NCI-H1105 (cell line): ENCODE data around the gene PTPRG.
A peak's percentile ranks its signal among the peaks of the same experiment; 100 is the strongest.

Source experiments
- DNase-seq: peaks from one replicate; lab custom pipeline; 2025; lab: John Stamatoyannopoulos, UW

PTPRG gene

DNA sequence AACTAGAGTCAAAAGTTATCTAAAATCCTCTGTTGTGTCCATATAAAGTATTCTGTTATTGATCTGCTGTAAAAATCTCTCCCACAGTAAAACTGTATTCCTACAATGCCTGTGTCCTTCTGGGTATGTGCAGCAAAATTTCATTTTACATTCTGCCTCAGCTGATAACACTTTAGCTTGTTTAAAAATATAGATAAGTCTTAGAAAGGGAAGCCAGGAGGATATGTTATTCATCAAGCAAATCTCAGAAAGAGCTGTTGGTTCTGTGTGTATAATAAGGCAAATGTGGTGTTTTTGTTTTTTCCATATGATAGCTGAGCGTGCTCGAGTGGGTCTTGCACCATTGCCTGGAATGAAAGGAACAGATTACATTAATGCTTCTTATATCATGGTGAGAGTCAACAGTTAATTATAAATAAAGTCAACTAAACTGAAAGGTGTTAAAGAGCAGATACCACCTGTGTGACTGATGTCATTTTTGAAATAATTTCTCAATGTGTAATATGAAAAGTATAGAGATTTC lies 715.3 kb downstream of the PTPRG start:
- DNase-seq: no peak

- DNase-seq: no peak
Observed at GRCh38 chr3:62277450-62277849, 716.1 kb downstream of the PTPRG start.

DNA sequence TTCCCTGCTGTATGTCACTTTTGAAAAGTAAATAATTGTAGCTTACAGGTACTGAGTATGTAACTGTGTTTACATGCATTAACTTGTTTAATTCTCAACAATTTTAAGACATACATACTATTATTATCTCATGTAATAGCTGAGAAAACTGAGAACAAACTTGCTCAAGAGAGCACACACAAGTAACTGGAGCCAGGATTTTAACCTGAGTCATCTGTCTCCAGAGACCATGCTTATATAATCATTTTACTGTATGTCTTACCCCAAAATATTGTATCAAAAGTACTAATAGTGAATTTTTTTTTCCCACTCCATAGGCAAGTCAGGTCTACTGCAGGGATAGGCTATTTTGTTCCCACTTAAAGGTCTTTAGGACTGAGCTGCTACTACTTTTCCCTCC lies 716.6 kb downstream of the PTPRG start:
- no peak for DNase-seq

DNA sequence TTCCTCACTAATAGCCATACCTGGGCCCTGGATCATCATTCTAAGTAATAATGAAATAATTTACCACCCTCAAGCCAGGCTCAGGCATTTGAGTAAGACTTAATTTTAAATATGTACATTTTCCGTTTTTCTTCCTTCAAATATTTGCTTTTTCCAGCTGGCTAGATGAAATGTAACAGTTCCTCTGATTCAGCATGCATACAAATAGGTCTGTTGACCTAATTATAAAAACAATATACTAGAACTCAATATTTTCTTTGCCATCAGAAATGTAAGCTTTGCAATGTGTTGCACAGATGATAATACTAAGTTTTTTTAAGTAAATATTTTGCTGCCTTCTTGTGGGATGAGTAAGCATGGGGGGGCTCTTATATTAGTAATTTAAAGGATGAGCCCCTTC lies 720.4 kb downstream of the PTPRG start:
- DNase-seq: no peak

DNA sequence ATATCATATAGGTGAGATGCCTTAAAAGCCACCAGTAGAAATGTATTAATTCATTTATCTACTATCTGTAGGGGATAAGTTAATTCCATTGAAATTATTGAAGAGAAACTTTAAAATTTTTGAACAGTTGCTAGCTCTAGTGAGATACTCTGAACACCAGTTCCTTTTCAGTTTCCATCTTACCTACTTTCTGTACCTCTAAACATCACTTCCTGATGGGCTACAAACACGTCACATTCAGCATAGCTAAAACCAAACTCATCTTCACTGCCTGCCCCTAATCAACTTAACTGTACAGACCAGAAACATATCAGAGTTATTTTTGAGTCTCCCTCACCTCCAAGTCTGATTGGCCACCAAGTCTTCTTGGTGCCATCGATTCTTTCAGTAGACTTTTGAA lies 723.1 kb downstream of the PTPRG start:
- DNase-seq: no peak

- no peak for DNase-seq
Observed at GRCh38 chr3:62287392-62287927, 726.1 kb downstream of the PTPRG start.

GRCh38 chr3:62289922-62290321 lies 728.6 kb downstream of the PTPRG start:
- no peak for DNase-seq

GRCh38 chr3:62293051-62293780 lies 731.8 kb downstream of the PTPRG start:
- no peak for DNase-seq

DNA sequence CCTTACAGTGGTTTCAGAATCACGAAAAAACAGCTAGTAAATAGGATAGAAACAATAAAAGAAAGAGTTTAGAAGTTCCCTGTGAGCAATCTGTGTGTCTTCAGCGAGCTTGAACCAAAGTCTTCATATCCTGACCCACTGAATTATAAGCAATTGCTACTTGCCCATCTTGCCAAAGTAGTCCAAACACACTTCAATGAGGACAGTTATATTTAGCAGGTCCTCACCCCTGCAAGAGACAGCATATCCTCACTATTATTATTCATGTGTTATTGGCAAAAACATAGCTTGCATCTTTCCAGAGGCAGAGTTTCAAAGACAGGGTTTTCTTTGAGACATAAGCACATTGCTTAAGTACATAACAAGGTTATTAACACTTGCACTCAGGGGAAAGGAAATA lies 734.2 kb downstream of the PTPRG start:
- no peak for DNase-seq

DNA sequence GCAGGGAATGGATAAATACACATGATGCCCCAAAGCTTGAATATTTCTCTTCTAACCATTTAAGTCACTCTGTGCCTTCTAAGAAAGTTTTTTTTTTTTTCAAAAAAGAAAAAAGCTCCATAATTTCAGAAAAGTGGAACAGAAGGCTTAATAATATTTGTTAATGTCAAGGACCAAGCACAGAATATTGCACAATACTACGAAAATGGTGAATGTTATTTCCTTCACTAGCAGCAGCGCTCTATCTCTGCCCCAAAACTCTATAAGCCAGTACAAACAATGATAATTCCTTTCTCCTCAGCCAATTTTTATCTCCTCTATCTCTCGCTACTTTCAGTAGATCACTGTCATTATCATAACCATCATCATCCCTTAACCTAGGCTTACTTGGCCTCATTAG lies 739.2 kb downstream of the PTPRG start:
- no peak for DNase-seq

DNA sequence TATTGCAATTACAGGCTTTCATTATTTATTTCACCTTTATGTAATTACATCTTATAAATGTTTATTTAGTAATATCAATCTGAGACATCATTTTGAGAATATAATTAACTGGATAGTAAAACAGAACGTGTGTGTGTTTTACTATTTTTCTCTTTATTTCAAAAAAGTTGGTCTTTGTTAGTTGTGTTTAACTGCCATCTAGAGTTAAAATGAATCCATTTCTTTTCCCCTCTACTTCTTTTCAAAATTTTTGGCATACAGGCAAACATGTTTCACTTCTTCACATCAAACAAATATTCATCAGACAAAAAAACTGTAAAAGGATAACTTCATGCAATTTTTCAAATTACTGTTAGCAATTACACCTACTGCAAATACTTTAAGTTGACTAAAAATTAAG lies 750.8 kb downstream of the PTPRG start:
- DNase-seq: no peak

DNA sequence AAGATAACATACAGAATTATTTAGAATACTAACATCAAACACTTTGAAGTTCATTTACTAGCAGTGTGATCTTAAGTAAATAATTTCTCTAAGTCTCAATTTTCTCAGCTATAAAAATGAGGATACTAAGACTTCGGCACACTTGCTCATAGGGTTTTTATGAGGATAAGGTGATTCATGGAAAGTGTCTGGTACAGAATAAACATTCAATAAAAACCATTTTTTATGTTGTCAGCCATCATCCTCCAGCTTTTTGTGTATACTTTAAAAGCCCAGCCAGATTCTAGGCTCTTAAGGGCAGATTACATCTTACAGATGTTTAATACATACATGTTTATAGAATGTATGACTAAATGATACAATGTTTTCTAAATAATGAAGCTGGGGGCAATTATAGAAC lies 755.2 kb downstream of the PTPRG start:
- no peak for DNase-seq

GRCh38 chr3:62318365-62318751 lies 757.0 kb downstream of the PTPRG start:
- no peak for DNase-seq

DNA sequence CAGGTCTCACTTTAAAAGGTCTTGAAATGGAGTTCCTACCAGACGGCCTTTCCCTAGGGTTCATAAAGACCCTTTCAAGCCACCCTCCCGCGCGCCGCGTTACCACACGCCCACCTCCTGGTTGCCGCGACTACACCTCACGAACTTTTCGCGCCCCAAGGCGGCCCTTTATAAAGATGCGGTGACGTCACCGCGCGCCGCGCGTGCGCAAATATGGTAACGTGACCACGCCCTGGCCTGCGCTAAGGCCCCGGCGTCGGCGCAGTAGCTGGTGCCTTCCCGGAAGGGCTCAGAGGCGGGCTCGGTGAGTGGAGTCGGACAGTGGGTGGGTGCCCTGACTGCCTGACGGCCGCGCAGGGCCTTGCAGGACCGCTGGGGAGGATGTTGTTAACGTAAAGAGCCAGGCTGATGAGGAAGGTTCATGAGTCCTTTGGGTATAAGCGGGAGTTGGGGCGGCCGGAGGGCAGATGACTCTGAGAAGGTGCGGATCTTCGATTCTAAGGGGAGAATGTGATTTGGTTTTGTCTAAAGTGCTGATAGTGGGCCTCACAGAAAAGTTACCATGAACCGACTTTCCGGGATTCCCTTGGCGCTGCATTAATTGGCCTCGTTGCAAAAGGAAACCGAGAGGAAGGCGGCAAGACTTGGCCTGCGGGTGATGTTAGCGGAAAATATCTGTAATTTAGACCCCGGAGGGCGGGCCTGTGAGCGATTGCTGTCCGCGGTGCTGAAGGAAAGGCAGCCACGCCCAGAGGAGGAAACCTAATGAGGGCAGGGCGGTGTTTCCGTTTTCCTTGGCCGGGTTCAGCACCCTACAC lies 757.6 kb downstream of the PTPRG start:
- no peak for DNase-seq

GRCh38 chr3:62319570-62320243 lies 758.3 kb downstream of the PTPRG start:
- DNase-seq: peak; percentile 55

DNA sequence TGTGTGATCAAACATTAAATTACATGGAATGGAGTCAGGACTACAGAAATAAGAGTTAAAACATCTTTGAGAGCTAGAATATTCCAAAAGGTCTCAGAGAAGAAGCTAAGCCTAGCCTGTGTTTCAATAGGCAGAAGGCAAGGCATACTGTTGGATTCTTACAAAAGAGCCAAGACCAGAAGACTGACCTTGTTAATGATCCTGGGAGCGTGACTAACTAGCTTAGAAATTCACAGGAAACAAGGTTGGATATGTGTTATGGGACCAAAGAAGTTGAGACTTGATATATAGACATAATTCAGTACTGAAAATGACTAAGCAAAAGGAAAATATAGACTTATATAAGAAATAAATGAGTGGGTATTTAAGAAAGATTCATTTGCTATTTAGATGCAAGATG lies 761.9 kb downstream of the PTPRG start:
- DNase-seq: no peak

DNA sequence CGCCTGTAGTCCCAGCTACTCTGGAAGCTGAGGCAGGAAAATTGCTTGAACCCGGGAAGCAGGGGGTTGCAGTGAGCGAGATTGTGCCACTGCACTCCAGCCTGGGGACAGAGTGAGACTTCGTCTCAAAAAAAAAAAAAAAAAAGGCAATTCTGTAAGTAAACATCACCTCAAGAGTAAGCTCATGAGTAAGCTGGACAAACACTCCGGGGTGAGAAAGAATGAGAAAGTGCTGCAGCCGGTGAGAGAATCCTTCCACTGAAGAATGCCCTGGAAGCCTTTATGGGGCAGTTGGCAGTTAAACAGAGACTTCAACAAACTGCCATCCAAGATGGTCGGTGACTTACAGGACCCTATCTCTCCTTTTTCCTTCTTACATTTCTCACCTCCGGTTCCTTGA lies 764.5 kb downstream of the PTPRG start:
- DNase-seq: no peak

- no peak for DNase-seq
Observed at GRCh38 chr3:62329971-62330370, 768.6 kb downstream of the PTPRG start.

DNA sequence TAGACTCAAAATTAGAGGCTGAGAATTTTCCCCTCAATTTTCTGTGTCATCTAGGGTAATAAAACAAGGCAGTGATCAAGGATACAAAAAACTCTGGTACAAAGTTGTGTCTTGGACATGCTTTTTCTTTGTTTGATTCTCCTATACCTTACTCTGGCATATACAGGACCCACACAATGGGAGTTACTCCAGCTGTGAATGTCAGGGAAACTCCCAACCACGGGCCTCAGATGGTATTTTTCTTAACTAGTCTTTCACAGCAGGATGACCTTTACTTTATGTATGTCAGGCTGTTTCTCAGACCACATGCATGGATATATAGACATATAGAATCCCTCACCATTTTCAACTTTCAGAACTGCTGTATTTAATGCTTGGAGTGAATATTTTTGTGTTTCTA lies 770.6 kb downstream of the PTPRG start:
- DNase-seq: no peak

GRCh38 chr3:62332835-62333244 lies 771.5 kb downstream of the PTPRG start:
- DNase-seq: no peak

GRCh38 chr3:62335196-62335595 lies 773.8 kb downstream of the PTPRG start:
- no peak for DNase-seq

DNA sequence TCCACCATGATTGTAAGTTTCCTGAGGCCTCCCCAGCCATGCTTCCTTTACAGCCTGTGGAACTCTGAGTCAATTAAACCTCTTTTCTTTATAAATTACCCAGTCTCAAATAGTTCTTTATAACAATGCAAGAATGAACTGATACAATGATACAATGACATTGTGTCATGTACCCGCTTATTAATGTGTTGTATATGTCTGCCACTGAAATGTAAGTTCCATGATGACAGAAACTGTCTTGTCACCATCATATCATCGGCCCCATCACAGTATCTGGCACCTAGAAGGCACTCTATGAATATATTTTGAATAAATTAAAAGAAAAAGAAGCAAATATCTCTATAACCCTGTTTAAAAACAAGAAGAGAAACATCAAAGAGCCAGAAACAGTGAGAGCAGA lies 782.4 kb downstream of the PTPRG start:
- no peak for DNase-seq
